HL-60 (cell line): Measurements from ENCODE around the gene IL27RA.

Source experiments
- CTCF ChIP-seq: IDR thresholded peaks from one replicate; pipeline ENCODE4 v1.5.1; 2011; ENCODE audit warnings: low read length, control low read depth, inconsistent platforms; ENCODE audit not compliant: insufficient read depth
- GABPA ChIP-seq: IDR thresholded peaks from 2 replicates; pipeline ENCODE4 v1.6.1; 2012; ENCODE audit warnings: low read depth
- POLR2AphosphoS5 ChIP-seq: IDR thresholded peaks from 2 replicates; pipeline ENCODE4 v1.6.1; 2012; ENCODE audit warnings: low read depth
- TF ChIP-seq, protein P1 (sequence below): IDR thresholded peaks from 2 replicates; pipeline ENCODE4 v1.6.1; 2012; ENCODE audit warnings: low read depth; ENCODE audit not compliant: insufficient replicate concordance

DNA sequence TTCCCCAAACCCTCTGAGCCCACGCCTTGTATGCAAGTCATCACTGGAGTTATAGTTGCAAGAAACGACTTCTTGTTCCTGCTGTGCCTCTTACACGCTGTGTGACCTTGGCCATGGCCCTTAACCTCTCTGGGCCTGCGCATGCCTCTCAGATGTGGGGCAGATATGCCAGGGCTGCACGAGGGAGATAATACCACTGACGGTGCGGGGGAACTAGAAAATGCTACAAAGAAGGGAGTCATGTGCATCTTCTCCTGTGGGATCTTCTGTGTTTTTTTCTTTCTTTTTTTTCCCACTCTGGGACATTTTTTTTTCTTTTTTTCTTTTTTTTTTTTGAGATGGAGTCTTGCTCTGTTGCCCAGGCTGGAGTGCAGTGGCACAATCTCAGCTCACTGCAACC lies 63.3 kb downstream of the IL27RA start:
- TF ChIP-seq CTCF: no peak
- TF ChIP-seq, protein P1, sequence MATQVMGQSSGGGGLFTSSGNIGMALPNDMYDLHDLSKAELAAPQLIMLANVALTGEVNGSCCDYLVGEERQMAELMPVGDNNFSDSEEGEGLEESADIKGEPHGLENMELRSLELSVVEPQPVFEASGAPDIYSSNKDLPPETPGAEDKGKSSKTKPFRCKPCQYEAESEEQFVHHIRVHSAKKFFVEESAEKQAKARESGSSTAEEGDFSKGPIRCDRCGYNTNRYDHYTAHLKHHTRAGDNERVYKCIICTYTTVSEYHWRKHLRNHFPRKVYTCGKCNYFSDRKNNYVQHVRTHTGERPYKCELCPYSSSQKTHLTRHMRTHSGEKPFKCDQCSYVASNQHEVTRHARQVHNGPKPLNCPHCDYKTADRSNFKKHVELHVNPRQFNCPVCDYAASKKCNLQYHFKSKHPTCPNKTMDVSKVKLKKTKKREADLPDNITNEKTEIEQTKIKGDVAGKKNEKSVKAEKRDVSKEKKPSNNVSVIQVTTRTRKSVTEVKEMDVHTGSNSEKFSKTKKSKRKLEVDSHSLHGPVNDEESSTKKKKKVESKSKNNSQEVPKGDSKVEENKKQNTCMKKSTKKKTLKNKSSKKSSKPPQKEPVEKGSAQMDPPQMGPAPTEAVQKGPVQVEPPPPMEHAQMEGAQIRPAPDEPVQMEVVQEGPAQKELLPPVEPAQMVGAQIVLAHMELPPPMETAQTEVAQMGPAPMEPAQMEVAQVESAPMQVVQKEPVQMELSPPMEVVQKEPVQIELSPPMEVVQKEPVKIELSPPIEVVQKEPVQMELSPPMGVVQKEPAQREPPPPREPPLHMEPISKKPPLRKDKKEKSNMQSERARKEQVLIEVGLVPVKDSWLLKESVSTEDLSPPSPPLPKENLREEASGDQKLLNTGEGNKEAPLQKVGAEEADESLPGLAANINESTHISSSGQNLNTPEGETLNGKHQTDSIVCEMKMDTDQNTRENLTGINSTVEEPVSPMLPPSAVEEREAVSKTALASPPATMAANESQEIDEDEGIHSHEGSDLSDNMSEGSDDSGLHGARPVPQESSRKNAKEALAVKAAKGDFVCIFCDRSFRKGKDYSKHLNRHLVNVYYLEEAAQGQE: no peak
- no peak for TF ChIP-seq POLR2AphosphoS5
- TF ChIP-seq GABPA: no peak
